Mammary epithelial cell (primary cell): ENCODE measurements around the gene CELF4.

Experiments used
- CTCF ChIP-seq, 2 donors: IDR thresholded peaks in 1 of 2; conservative IDR thresholded peaks in 1 of 2; 2 replicates each; pipeline ENCODE4 v1.5.1; 2011 to 2012; ENCODE audit warnings: inconsistent platforms in 2 of 2, low read length in 2 of 2, mild to moderate bottlenecking in 2 of 2, control low read depth in 1 of 2, low read depth in 1 of 2; ENCODE audit not compliant: insufficient read depth in 1 of 2; ENCODE audit errors: extremely low read depth in 1 of 2
- EZH2 ChIP-seq: IDR thresholded peaks from 2 replicates; pipeline ENCODE4 v1.6.1; 2012; ENCODE audit warnings: low read length, inconsistent platforms, borderline replicate concordance

- TF ChIP-seq CTCF (conservative IDR thresholded peaks at IDR 0.05 in 1 of 2, IDR thresholded peaks at IDR 0.05 in 1 of 2; ENCODE audit: extremely low read depth in 1 of 2, insufficient read depth in 1 of 2, low read depth in 1 of 2, low read length in 2 of 2) (no peak), EZH2 (no peak)
Measured at GRCh38 chr18:37242826-37243560, 322.6 kb downstream of the CELF4 start.
